Fibroblast of the conjunctiva (primary cell): ENCODE results near the gene EPHA8.

Experiments used
- DNase-seq: peaks from one replicate; pipeline ENCODE4 v3.0.0-alpha.2; 2010; ENCODE audit warnings: low read depth

Gene EPHA8

DNA sequence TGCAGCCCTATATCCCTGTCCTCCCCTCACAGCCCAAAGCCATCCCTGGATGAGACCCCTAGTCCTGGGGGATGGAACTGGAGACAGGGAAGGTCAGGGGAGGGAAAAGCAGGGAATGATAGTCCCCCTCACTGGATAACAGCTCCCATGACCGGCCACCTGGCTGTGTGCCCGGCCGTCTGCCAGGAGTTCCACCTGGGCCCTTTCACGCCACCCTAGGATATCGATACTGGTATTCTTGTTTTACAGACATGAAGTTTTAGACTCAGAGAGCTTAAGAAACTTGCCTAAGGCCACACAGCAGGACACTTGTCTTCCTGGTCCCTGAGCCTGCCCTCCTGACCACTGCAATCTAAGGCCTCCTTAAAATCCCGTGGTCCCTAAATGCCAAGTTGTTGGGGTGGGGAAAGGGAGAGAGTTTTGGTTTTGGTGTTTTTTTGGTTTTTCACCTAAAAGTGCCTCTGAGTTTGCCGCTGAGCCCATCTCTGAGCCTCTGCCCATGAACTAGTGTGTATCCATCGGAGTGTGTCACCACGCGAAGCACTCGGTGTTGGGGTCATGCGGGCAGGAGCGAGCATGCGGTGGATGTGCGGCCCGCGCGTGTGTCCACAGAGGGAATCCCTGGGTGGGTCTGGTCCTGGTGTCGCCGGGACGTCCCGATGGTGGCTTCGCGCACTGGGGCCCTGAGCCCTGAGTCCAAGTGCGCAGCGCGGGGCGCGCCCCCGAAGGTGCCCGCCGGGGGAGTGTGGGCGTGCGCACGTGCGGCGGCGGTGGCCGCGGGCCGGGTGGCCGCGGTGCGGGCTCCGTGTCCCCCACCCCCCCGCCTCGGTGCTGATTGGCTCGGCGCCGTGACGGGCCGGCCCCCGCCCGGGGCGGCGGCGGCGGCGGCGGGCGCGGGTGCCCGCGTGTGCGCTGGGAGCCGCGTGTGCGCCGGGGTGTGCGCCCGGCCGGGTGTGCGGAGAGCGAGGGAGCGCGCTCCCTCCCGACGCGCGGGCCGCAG, at the start of gene EPHA8:
Gene EPHA8 (plus strand): TSS at position 906 of the 1,000 bp plus-strand sequence. CDS start 147 bp downstream, outside the sequence.
- DNase-seq = no peak

- DNase-seq = no peak
Observed at GRCh38 chr1:22516906-22517571, 46.2 kb upstream of the EPHA8 start.

- no peak for DNase-seq
Observed at GRCh38 chr1:22517956-22518355, 45.3 kb upstream of the EPHA8 start.

DNA sequence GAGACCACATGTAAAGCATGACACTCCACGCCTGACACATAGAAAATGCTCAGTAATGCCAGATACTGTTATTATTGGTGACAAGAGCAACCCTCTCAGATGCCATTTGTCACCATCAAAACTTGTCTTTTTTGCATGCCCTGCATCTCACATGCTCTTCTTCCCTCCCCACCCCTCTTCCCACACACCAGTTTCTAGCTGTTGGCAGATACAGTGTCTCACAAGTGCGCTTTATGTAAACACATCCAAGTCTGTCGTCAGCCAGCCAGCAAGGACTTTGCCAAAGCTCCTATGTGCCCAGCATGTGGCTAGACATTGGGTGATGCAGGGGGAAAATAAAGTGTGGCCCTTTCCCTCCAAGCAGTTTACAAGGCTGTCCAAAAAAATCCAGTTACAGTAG, 44.9 kb upstream of the EPHA8 start:
- DNase-seq = no peak

DNA sequence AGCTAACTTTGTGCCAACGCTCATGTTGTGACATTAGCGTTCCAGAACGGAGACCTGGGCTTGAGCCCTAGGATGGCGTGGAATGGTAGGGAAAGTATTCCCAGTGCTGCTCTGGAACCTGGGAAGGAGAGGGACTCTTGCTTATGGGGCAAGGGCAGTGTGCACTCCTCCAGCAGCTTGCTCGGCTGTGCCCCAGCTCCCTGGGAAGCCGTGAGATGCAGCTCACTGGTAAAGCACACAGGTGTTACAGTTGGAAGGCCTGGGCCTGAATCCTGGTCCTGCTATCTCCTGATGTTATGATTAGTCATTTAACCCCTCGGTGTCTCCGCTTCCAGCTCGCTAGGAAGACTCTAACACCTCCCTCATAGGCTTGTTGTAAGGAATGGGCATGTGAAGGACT, 42.4 kb upstream of the EPHA8 start:
- DNase-seq = no peak

DNA sequence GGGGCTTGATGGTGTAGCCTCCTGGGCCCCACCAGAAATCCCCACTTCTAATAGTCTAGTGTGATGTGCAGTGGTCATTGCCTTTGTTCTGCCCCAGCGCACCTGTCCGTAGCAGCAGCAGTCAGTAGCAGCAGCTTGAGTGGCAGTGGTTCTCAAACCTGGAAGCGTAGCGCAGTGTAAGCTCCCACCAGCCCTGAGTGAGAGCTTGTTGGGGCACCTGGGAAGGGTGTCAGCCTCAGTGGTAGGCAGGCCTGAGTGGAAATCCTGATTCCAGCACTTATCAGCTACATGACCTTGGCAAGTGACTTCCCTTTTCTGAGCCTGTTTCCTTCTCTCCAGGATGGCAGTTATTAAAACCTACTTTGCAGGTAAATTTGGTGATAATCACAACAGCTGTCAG, 41.6 kb upstream of the EPHA8 start:
- no peak for DNase-seq

DNA sequence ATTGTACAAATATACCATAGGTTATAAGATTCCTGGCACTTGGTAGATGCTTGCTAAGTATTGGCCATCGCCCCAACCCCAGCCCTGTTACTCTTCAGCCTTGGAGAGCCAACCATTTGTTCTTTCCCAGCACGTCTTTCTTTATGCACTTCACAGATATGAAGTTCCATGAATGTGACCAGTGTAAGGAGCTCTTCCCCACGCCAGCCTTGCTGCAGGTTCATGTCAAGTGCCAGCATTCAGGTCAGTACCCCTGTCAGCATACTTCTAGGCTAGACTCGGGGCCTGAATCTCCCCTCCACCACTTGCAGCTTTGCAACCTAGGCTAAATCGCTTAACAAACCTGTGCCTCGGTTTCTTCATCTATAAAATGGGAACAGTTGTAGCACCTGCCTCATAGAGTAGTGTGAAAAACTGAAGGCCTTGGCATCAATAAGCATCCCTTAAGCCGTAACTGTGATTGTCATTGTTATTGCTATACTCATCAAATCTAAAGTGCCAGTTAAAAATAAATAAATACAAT, 41.0 kb upstream of the EPHA8 start:
- DNase-seq = no peak

DNA sequence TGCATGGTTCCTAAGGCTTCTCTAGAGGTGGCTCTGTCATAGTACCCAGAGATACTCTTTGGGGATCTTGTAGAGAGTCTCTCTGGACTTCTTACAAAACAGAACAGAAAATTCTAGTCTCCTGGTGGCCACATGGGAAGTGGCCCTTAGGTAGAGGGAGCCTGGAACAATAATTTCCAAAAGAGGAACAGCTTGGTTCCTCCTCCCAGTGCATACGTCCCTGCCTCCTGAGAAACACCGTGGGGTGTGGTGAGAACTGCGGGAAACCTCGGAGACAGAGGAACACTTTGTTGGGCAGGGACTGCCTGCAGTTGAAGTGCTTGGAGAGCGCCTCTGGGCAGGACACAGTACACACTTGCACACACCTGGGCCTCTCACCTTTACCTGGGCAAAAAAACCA, 38.8 kb upstream of the EPHA8 start:
- no peak for DNase-seq

- DNase-seq = no peak
Observed at GRCh38 chr1:22525211-22525610, 38.1 kb upstream of the EPHA8 start.

DNA sequence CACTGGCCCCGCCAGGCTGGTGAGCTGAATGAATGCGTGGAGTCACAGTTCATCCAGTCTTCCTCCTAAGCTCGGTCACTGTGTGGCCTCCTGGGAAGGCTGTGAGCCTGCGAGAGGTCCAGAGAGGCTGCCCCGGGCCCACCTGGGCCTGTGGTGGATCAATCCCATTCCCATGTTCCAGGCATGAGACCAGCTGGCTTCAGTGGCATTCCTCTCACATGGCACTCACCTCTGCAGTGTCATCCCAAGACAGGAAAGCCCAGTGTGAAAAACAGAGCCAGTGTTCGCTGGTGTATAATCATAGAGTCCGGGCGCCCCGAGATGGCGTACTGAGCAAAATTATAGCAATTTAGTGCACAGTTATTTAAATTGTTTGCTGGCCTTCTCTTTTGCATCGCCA, 37.6 kb upstream of the EPHA8 start:
- DNase-seq = no peak

DNA sequence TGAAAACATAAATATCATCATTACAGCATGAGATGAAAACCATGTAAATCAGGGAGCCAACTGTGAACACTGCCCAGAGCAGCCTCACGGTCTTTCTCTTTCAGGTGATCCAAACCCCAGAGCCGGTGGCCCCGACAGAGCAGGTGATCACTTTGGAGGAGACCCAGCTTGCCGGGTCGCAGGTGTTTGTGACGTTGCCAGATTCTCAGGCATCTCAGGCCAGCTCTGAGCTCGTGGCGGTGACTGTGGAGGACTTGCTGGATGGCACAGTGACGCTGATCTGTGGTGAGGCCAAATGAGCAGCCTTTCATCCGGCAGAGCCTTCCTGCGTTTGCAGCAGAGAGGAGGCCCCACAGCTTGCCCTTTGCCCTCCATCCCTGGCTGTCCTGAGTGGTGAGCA, 37.2 kb upstream of the EPHA8 start:
- no peak for DNase-seq

GRCh38 chr1:22526677-22527076, 36.6 kb upstream of the EPHA8 start:
- no peak for DNase-seq

DNA sequence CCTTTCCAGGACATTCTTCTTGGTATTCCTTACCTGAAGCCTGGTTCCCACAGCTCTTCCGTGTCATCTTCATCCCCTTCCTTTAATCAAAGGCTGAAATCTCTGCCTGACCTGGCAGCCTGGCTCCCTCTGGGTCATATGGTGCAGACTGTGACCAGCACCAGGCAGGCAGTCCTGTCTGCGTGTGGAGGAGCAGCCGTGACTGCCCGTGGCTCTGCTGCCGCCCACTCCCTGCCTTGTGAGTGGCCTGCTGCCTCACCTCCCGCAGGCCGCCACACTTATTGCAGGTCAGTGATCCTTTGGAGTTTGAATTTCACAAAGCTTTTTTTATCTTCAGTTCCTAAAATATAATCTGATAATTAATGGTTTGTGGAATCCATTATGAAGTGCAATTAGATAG, 36.2 kb upstream of the EPHA8 start:
- DNase-seq = no peak

DNA sequence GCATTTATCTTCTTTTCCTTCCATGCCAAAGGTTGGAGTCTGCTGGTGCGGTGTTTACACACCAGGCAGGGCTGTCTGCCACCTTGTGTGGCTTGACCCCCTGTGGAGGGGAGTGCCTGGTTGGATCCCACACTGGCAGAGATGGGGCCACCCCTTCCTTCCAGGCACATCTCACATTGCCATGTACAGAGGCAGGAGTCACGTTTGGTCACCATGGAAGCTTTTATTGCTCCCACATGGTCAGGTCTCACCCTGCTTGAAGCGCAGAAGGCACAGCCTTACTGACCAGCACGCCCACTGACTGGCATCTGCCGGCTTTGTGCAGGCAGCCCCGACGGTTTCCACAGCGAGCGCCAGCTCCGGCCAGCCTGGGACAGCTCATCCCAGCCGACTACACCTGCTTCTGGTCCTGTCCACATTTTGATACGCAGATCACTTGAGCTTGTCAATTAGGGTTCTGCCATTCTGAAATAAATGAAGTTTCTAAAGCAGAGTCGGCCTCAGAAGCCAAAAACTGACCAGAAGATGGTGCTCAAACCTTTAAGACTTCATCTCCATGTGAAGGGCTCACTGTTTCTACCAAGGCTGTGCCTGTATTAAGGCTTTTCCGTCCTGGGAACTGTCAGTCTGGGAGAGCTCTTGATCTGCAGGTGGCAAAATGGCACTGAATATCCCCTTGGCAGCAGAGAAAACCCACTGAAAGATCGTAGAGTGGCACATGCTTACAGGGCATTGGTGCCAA, 35.6 kb upstream of the EPHA8 start:
- no peak for DNase-seq

- no peak for DNase-seq
Observed at GRCh38 chr1:22528451-22528850, 34.8 kb upstream of the EPHA8 start.

DNA sequence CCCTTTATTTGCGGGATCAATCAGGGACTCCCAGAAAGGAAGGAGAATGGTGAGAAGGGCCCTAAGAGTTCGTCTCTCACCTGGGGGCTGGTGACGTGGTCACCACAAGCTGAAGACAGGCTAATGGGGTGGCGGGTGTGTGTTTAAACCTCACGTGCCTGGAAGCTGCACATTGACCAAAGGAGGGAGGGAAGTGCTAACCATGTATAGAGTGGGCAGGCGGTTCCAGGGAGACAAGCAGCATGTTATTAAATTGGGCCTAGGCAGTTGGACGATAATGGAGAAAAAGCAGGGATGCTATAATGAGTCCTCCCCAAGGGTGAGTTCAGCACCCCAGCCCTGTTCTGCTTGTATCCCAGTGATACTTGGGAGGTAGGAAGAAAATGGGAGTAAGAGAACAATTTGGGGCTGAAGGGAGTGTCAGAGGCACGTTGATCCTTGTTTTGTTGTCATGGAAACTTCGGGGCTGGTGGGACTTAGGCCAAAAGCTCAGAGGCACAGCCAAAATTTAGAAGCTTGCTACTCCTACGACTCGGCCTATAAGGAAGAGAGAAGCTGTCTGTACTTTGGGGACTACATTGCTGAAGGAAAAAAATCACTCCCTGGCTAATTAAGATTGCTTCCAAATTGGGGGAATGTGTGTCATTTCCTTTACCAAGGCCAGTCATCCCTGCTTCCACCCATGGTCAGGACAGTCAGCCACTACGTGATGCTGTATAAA, 33.2 kb upstream of the EPHA8 start:
- peak; percentile 26 for DNase-seq

GRCh38 chr1:22530715-22531114, 32.6 kb upstream of the EPHA8 start:
- no peak for DNase-seq

GRCh38 chr1:22531251-22531650, 32.0 kb upstream of the EPHA8 start:
- DNase-seq = no peak

- DNase-seq = no peak
Observed at GRCh38 chr1:22533244-22533895, 29.9 kb upstream of the EPHA8 start.

DNA sequence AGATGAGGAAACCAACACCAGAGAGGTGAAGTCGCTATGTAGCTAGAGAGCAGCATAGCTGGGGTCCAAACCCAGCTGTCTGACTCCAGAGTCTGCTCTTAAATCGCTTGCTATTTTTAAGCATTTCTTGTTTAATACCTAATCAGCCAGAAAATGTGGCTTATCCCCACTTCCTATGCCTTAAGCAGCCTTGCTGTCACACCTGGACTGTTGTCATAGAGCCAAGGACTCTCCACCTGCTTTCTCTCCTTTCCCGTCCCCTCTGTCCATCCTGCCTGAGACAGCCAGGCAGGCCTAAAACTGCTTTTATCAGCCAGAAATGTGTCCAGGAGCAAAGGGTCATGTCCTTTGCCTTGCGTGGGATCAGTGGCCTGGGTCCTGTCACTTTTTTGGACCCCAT, 28.3 kb upstream of the EPHA8 start:
- no peak for DNase-seq

DNA sequence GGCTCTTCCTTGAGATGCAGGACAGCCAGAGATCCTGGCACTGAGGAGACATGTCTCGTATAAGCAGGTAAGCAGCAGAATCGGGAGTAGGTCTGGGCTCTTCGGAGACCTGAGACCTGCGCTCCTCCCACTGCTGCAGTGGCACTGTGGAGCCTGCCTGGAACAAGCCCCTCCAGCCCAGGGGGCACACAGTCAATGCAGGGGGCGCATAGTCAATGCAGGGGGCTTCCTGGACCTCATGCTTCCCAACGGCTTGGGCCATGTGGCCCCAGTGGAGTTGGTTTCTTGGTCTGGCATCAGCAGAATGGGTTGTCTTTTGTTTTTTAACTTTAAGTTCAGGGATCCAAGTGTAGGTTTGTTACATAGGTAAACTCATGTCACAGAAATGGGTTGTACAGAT, 27.9 kb upstream of the EPHA8 start:
- DNase-seq = no peak
